NCI-H2196 treated with DMSO at 0.1 percent for 48 hours (cell line): ENCODE data around the gene PTOV1.

Experiments used
- DNase-seq: peaks from one replicate; lab custom pipeline; 2025; ENCODE audit not compliant: unreplicated experiment; lab: John Stamatoyannopoulos, UW

PTOV1 gene

DNA sequence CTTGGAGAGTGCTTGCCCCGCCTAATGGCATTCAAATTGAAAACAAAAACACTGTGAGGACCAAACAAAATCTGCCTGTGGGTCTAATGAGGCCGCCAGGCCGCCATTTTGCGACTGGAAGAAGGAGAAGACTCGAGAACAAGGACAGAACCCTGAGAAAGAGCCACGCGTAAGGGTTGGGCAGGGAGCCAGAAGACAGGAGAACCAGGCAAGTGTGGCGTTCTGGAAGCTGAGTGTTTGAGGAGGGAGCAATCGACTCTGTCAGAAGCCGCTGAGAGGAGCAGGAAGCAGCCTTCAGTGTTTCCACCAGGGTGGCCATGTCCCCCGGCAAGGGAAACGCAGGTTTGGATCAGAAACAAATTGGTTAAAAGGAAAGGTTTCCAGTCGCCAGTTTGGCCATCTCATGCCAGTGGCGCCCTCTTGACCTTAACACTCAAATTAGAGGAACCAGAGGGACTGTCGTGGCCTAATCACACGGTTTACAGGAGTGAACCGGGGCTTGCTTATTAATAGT, 10.2 kb upstream of the PTOV1 start:
- no peak for DNase-seq

DNA sequence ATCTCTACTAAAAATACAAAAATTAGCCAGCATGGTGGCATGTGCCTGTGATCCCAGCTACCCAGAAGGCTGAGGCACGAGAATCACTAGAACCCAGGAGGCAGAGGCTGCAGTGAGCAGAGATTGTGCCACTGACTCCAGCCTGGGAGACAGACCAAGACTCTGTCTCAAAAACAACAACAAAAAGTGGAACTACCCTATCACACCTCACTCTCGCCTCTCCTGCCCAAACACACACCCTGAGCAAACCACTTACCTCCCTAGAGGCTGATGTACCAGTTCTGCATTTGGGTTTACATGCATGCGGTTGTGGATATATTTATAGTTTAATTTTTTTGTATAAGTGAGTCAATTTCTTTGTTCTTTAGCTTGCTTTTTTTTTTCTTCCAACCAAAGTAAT, 7.7 kb upstream of the PTOV1 start:
- no peak for DNase-seq

DNA sequence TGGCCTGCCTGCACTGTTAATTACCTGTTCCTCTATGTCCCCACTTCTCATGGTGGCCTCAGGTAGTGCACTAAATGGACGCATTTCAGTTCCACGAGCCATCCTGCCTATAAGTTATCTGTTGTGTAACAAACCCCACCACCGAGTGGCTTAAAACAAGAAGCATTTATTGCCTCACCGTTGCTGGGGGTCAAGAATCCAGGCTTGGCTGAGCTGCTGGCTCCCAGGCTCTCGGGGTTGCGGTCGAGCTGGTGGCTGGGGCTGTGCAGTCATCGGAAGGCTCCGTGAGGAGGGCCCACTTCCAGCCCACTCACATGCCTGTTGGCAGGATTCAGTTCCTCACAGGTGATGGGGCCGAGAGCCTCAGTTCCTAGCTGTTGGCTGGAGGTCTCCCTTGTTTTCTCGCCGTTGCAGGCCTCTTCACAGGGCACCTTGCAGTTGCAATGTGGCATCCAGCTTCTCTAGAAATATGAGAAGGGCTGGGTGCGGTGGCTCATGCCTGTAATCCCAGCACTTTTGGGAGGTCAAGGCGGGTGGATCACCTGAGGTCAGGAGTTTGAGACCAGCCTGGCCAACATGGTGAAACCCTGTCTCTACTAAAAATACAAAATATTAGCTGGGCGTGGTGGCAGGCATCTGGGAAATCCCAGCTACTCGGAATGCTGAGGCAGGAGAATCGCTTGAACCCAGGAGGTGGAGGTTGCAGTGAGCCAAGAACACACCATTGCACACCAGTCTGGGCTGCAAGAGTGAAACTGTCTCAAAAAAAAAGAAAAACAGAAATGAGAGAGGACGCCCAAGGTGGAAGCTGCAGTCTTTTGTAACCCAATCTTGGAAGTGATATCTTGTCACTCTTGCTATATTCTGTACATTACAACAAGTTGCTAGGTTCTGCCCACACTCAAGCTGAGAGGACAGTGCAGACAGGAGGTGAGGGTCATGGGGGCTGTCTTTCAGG, 6.5 kb upstream of the PTOV1 start:
- DNase-seq: no peak

DNA sequence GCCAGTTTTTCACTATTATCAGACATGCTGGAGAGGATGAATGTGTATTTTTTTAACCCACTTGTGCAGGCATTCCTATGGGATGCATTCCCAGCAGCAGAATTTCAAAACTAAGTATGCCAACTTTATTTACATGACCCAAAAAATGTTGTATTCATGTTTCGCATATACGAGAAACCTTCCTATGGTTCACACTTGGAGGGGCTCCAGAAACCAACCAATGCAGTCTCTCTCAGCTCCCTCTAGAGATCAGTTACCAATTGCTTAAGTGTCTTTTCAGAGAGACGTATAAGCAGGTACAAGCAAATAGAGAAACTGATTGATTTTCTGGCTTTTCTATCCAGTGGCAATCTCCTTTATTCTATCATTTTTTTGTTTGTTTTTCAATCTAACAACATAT, 5.5 kb upstream of the PTOV1 start:
- DNase-seq: no peak

DNA sequence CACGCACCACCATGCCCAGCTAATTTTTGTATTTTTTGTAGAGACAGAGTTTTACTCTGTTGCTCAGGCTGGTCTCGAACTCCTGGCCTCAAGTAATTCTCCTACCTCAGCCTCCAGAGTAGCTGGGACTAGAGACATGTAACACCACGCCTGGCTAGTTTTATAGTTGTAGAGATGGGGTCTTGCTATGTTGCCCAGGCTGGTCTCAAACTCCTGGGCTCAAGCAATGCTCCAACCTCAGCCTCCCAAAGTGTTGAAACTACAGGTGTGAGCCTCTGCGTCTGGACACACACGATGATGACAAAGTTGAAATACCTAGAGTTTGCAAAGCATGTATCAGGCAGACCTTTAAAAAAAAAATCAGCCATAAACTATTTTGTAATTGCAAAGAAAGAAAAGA, 4.6 kb upstream of the PTOV1 start:
- DNase-seq: no peak

DNA sequence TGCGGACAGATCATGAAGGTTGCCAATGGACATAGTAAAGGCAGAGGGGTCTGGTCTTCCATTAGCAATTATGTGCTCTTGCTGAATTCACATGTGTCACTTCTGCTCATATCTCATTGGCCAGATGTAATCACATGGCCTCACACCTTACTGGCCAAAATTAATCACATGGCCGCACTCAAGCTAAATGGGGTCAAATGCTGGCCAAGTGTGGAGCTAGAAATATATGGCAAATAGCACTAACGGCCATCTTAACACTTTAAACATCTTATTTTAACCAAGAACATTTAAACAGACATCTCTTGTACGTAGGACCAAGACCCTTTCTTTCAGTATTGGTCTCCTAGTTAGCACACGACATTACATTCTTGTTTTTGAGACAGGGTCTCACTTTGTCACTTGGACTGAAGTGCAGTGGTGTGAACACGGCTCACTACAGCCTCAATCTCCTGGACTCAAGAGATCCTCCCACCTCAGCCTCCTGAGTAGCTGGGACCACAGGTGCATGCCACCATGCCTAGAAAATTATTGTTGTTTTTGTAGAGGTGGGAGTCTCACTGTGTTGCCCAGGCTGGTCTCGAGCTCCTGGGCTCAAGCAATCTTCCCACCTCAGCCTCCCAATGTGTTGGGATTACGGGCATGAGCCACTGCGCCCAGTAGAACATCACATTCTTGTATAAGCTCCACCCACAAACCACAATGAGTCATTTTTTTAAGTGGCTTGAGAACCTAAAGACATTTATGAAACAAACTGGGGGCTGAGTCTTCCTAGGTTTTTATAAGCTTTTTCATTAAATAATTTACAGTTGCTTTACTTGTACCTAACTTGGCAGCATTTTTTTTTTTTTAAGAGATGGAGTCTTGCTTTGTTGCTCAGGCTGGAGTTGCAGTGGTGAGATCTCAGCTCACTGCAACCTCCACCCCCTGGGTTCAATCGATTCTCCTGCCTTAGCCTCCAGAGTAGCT, 2.9 kb upstream of the PTOV1 start:
- no peak for DNase-seq

GRCh38 chr19:49848938-49849337, 2.0 kb upstream of the PTOV1 start:
- no peak for DNase-seq

DNA sequence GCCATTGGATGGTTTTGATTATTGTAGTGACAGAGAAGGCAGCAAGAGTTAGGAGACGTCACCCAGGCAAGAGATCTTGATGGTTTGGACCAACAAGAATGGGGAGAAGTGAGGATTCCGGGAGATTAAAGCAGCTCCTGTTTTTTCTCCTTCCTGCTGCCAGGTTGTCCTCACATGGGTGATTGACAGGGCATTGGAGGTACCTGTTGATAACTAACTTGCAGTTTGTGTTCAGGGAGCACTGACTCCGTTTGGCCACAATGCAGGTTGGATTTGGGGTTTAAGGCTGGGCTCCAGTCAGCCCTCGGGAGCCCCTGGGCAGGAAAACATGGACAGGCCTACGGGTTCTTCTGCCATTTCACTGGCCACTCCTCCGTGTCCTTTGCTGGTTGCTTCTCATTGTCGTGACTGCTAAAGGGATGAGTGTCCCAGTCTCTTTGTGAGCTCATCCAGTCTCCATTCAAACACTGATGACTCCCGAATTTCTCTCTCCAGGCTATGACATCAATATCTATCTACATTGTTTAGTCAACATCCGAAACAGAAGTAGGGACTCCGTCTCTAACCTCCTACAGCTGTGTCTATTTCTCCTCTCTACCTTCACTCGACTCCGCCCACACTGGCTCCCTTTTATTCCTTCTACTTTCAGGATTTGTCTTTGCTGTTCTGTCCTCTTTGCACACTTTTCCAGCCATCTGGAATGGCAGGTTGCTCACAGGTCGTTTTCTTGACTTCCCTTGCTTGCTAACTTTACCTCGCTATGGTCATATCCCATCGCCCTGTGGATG, 1.3 kb upstream of the PTOV1 start:
- no peak for DNase-seq

DNA sequence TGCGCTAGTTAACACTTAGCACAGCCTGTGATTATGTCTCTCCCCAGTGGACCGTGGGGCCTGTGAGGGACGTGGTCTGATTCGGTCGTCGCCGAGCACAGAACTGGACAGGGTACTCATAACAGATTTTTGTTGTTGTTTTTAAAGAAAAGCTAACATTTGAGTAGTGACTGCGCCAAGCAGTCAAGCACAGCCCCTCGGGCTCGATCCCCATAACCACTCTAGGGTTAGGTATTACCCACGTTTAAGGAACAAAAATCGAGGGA, 805 bp upstream of the PTOV1 start:
- DNase-seq: no peak

DNA sequence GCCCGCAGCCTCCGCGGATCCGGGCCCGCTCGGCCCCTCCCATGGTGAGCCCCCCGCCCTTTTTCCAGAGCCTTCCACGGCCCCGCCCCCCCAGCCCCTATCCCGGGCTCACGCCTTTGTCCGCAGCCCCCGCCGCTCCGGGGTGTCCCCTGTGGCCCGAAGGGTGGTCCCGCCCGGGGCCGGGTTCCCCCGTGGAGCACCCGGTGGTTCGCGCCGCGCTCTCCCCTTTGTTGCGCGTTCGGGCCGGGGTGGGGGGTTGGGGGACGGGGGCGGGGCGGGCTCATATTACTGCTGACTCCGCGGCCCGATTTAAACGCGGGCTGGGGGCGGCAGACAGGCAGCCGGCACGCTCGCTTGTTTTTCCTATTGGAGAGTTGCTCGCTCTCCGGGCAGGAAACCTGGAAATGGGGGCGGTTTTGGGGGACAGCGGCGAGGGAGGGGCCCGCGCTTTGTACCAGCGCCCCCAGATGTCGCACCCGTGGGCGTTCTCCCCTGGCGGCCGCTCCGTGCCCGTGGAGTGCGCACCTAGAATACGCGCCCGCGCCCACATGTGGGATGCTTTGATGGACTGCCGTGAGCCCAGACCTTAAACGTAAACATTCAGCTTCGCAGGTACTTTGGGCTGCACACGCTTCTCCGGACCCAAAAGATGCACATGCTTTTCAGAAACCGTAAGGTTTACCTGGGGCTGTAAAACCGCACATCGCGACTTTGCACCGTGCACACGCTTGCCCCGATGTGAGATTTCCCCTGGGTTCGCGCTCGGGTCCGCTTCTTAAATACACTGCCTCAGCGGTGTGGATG, 699 bp downstream of the PTOV1 start:
- no peak for DNase-seq

DNA sequence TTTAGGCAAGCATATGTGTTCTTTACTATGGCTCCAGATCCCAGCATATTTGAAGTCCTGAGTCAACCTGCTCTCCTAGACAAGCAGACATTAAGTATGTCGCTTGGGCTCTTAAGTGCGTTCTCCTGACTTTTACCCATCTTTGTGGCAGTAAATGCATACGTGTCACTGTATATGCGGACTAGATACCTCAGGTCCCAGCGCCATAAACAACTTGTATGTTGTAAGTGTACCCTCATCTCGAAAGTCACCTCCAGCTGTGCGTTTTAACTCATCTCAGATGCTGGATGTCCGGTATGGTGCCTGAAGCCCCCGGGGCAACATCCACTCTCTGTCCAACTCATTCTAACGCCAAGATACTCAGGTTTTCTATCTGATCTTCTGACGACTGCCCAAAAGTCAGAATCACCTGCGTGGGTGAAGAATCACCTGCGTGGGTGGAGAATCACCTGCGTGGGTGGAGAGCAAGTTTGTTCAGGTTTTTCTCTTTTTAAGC, 1.7 kb downstream of the PTOV1 start:
- DNase-seq: no peak

GRCh38 chr19:49853852-49854377, 3.0 kb downstream of the PTOV1 start:
- DNase-seq: no peak

DNA sequence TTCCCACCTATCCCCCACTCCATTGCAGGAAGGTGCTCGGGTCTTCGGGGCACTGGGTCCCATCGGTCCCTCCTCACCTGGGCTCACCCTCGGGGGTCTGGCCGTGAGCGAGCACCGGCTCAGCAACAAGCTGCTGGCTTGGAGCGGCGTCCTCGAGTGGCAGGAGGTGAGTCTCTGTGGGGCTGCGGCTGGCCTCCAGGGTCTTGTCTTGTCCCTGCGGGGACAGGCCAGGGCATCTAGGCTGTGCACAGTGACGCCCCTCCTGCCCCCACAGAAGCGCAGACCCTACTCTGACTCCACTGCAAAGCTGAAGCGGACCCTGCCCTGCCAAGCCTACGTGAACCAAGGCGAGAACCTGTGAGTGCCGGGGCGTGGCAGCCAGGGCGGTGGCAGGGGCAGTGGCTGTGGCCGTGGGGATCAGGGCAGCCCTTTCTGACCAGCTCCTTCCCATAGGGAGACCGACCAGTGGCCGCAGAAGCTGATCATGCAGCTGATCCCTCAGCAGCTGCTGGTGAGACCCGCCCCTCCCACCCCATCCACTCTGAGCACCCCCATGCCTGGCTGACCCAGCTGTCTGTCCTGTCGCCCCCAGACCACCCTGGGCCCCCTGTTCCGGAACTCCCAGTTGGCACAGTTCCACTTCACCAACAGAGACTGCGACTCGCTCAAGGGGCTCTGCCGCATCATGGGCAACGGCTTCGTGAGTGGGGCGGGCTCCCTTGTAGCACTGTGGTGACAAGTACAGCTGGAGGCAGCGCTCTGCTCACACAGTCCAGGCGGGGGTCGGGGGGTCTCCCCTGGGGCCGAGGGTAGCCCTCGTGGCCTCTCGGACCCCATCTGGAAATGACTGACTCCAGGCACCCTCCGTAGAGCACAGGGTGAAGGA, 3.7 kb downstream of the PTOV1 start:
- DNase-seq: no peak

DNA sequence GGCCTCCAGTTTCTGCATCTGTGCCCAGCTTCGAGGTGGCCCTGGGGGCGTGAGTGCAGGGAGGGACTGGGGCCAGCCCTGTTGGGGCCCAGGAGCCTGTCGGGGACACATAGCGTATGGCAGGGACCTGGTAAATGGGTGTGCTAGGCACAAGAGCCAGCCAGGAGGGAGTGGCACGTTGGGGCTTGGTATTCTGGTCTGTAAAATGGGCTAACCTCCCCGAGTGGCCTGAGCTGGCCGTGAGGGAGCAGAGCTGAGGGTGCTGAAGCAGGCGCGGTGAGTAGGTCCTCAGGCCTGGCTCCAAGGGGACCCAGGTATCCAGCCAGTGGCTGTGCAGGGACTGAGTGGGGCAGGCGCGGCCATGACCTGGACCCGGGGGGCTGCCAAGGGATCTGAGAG, 4.3 kb downstream of the PTOV1 start:
- no peak for DNase-seq

DNA sequence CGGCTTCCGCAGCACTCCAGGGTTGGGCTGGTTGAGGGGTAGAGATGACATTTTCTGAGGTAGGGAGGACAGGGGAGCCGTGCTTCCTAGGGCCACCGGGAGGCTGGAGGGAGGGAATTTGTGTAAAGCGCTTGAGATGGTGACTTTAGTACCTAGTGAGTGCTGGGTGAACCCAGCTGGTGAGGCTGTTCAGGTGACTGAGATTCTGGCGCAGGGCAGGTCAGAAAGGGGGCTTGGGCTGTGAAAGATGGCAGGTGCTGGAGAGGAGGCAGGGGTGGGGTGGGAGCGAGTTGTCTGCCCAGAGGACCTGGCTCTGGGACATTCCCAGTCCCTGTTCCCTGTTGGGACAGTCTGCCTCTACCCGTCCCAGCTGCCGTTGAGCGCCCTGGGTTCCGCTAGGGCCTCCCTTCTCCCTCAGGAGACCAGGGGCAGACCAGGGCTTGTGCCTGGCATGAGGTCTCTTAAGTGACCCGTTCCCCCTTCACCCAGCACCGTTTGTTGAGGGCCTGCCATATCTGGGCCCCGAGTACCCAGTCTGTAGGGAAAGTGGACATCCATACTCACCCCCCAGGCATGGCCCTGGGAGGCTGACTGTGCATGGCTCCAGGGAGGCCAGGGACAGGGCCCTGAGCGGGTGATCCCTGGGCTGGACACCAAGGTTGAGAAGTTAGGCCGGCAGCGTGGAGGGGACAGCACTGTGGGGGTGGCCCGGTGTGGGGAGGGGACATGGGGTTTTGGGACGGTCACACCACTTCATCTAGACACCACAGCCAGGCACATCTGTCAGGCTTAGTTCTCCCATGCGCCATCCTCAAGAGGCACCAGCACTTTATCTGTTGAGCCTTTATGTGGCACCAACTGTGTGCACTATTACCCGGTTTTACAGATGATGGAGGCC, 5.0 kb downstream of the PTOV1 start:
- no peak for DNase-seq

GRCh38 chr19:49856574-49857021, 5.6 kb downstream of the PTOV1 start:
- DNase-seq: no peak

DNA sequence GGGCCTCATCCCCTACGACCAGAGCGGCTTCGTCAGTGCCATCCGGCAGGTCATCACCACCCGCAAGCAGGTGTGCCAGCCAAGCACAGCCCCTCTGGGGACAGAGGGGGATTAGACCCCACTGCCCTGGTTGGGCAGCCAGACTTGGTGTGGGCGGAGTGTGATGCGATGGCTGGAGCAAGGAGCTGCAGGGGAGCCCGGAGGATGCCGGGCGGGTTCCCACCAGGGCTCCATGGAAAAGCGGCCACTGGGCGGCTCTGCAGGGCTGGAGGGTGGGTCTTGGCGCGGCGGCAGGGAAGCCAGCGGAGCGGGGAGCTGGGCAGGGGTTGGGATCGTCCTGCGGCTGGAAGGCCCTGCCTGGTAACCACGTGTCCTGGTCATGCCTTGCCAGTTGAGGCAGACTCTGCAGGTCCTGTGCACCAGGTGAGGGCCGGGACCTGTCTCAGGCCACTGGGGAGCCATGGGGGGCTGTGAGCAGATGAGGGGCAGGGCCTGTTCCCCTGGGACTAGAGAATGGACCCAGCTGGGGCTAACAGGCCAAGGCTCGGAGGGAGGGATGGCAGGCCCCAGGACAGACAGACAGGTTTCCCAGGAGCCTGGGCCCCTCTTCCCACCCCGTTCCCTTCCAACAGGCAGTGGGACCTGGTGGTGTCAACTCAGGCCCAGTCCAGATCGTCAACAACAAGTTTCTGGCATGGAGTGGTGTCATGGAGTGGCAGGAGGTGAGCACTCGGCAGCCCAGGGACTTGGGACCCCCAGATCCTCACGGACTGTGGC, 6.3 kb downstream of the PTOV1 start:
- no peak for DNase-seq
